Superior temporal gyrus (tissue), 1 donor: Measurements from ENCODE around the gene TBC1D16.
"Not testable (repeated sequence)": the region's sequence is repeated elsewhere in the genome, so short reads cannot be mapped to it uniquely, and the experiment has no call there.

Source experiments
- DNase-seq: peaks from one replicate; pipeline ENCODE4 v3.0.0-alpha.2; 2016; ENCODE audit errors: extremely low spot score

Gene TBC1D16

DNA sequence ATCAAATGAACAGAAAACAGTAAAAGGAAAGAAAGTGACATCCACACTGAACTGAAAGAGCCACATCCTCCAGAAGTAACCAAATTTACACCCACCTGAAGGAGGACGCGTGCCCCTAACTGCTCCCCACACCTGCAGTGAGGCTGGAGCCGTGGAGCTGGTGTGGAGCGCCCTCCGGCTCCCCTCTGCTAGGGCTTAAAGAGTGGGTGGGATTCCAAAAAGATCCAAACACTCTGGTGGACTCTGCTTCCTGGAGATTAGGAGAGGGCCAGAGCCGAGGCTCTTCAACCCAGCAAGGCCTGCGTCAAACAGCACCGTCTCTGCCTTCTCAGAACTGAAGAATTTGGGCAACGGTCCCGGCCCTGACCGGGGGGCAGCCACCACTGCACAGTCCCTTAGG is 16.0 kb upstream of the TBC1D16 start:
- DNase-seq = no peak

DNA sequence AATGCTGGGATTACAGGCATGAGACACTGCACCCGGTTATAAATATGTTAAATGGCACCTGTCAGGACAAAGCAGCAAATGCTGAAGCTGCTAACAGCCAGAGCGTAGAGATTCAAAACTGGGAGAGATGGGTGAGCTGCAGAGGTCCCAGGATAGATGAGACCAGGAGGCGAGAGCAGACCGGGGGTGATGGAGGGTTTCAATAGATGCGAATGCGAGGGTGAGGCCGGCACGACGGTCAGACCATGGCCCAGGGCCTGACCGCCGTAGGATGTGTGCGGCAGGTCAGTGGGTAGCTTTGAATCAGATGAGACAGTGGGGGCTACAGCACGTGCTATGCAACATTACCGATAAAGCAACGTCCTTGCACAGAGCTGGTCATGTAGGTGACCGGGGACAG is 15.0 kb upstream of the TBC1D16 start:
- no peak for DNase-seq

DNA sequence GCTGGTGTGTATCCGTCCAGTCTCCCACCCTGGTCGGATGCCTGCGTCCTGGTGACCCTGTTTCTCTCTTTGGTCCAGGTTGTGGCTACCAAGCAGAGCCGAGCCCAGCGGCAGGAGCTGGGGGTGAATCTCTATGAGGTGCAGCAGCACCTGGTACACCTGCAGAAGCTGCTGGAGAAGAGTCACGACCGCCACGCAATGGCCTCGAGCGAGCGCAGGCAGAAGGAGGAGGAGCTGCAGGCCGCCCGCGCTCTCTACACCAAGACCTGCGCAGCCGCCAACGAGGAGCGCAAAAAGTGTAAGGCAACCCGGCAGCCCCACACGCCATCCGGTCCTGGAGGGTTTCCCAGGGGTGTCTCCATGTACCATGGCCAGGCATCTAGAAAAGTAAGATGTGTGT is 14.3 kb upstream of the TBC1D16 start:
- no peak for DNase-seq

DNA sequence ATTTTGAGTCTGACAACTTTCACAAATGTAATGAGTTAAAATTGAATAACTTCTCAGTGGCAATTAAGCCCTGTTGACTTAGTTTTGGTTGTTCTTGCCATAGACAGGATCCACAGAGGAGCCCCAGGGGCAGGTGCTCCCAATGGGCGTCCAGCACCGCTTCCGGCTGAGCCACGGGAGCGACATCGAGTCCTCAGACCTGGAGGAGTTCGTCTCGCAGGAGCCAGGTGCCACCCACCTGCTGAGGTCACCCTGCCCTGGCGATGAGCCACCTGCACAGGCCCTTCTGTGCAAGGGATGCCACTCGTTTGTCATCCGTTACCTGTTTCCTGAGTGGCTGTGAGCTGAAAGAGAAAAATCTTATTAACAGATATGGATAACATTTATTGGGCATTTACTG is 11.5 kb upstream of the TBC1D16 start:
- no peak for DNase-seq

DNA sequence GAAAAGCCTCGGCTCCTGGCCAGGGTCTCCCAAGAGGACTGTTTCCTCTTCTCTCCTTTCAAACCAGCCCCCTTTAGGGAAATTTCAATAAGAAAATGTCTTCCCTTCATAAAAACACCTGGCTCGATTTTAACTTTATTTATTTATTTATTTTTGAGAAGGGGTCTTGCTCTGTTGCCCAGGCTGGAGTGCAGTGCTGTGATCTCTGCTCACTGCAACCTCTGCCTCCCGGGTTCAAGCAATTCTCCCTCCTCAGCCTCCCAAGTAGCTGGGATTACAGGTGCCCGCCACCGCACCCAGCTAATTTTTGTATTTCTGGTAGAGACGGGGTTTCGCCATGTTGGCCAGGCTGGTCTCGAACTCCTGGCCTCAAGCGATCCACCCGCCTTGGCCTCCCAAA is 11.0 kb upstream of the TBC1D16 start:
- not testable (repeated sequence) for DNase-seq

DNA sequence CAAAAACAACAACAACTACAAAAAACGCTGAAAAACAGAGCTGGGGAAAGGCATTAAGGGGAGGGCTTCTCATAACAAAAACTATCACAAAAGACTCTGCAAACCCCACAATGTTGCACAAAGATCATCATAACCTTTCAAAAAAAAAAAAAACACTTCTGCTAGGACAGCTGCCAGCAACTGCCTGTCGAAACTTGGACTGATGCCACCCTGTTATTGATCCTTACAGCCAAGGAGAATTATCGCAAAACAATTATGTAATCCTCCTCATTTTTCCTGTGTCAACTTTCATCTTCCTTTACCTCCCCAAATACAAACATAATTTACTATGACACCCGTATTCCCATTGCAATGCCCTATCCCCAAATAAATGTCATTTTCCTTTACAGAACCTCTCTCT is 10.0 kb upstream of the TBC1D16 start:
- DNase-seq = no peak

DNA sequence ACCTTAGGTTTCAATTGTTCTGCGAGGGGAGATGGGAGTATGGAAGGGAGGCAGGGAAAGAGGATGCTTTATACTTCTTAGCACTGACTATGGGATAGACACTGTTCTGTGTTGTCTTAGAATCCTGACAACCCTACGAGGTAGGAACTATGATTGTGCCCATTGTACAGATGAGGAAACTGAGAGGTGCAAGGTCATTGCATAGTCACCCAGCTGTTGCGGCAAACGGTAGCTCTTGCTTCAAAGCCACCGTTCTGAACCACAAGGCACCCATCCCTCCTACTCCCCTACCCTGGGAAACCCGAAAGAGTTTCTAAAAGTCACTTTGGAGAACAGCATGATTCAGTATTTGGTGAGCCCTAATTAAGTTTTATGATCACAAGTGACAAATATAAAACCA is 8.3 kb upstream of the TBC1D16 start:
- no peak for DNase-seq

DNA sequence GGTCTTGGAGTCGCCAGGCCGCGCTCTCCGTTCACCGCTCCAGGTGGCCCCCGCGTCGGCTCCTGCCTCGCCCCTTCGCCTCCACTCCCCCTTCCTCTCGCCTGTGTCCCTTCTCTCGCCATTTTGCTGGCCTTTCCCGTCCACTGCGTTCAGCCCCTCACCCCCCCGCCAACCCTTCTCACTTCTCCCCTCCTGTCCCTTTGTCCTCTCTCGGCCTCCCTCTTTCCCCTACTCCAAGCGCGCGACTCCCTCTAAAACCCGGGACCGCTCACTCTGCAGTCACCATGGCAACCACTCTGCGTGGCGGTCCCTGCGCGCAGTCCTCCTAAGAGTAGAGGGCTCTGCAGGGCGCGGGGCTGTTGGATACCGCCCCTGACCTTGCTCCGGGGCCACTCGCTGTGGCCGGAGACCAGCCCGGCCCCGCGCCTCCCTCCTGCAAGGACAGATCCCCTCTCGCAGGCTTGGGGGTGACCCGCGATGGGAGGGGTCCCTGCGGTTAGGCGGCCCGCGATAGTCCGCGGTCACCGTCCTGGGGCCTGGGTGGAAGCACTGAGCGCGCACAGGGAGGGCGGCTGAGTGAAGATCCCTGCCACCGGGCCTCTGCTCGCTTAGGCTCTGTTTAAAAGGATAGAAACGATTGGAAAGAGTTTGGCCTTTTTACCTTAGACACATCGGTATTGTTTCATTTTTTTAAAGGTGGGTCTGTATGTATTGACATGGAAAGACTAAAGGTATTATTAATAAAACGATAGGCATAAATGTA is 1.2 kb upstream of the TBC1D16 start:
- DNase-seq = no peak

DNA sequence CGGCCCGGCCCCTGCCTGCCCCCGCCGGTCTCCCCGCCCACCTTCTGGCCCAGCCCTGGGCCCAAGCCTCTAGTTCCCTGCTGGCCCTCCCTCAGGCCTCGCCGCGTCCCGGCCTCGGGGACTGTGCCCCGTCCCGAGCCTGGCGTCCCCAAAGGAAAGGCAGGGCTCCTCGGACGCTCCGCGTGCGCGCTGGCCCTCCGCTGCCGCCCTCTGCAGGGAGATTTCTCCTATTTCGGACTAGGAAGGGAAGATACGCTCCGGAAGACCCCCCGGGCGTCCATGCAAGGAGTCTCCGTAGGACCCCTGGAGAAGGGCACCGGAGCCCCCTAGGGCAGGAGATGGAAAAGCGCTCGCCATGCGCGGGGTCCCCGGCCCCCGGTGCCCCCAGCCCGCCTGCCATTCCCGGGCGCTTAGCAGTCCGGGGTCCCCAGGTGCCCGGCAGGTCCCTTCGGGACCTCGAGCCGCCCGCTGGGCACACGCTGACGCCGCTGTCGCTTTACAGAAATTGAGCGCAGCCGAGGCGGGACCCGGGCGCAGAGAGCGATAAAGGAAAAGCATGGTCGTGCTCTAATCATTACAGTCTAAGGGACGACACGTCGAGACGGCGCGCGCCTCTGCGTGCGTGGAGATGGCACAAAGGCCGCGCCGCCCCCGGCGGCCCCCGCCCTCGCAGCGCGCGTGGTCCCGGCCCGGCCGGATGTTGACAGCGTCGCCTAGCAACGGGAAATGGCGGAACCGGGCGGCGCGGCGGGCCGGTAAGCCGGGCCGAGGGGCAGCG is 454 bp upstream of the TBC1D16 start, which contains the start of gene CCDC40:
Gene CCDC40 (plus strand): TSS at position 706 of the 778 bp plus-strand sequence. CDS start 21 bp downstream, at position 727.
- DNase-seq = peak; percentile 76

DNA sequence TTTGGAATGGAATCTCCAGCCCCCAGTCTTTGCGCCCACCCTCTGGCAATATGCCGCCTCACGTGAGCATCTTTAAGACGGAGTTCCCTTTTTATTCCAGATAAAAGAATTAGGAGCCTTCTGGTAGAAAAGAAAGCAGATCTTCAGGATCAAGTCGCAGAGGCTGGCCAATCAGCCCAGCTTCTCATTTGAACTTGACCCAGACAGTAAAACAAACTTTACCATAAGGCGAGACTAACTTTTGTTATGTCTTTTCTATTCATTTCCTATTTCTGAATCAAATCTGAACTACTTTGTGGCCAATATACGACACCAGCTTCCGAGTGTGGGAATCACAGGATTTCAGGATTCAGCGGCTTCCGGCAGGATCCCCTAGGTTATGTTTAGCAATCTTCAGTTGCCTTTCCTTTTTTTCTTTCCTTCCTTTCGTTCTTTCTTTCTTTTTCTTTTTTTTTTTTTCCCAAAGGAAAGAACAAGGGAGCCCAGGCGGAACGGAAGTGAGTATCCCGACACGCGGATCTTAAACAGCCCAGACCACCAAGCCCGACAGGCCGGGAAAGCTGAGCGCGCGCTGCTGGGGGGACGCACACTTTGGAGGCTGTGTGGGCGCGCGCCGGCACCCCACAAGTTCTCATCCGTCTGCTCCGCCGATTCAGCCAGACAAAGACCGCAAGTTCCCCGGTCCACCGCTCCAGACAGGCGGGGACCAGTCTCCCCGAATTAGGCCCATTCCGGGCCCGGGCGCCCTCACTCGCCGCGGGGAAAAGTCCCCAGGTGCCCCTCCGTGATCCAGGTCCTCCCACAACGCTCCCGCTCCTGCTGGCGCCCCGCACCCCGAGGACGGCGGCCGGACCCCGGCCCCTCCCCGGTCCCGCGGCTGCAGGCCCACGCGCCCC is 633 bp downstream of the TBC1D16 start:
- no peak for DNase-seq

DNA sequence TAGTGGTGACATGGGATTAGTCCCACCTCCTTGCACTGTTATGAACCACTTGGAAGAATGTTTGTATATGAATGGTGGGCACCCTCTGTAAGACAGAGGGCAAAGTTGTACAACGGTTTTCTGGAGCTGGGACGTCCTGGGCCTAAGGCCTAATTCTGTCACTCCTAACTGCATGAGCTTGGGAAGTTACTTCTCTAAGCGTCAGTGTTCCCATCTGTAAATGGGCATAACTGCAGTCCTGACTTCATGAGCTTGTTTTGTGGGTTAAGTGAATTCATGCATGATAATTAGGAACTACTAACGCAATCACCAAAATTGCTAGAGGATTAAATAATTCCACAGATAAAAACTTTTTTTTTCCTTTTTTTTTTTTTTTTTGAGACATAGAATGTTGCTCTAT is 1.8 kb downstream of the TBC1D16 start:
- no peak for DNase-seq

DNA sequence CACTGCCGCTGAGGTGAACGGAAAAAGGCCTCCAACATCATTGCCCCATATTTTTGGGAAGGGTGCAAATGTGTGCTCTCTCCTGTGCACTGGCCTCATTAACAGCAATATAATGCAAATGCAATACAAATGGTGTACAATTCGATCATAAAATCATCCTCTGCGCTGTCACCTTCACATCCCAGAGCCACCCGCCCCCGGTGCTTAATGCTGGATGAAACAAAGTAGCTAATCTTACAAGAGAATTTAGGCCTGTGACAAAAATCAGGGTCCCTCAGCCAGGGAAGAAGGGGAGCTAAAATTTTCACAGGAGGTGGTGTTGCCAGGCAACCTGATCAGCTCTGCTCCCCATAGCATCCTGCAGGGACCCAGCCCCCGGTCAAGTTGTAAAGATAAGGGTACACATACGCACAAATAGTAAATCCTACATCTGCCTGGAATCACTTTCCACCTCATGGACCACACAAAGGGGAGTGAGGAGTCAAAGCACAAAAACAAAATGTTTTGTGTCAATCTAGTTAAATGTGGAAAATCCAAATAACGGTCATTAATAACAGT is 3.0 kb downstream of the TBC1D16 start:
- DNase-seq = no peak

DNA sequence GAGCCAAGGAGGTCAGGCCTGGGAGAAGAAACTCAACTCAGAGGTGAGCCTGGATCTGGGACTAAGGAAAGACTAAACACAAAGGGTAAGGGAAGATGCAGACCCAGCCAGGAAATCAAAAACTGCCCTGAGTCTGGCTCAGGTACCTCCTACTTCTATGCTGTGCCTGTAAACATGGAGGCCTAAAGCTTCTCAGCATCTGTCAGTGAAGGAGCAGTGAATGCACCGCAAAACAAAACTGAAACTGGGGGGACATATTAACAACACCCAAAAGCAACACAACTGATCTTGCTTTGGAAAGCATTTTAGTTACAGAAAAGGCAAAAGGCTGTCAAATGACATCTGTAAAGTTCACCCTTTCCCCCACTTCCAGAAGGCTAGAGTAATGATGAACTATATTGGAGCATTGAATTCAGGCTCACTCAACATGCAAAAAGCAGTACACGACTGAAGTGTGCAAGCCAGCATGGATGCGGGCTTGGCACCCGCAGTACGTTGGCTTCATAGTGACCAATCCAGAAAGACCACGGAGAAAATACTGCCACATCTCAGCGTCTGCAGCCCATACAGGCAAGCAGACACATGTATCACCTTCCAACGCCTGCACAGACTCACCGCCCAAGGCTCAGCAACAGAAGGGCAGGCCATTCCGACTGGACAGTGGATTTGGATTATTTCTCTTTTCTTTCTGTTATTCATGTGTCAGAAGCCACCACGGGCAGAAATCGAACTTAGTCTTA is 3.8 kb downstream of the TBC1D16 start:
- DNase-seq = no peak

DNA sequence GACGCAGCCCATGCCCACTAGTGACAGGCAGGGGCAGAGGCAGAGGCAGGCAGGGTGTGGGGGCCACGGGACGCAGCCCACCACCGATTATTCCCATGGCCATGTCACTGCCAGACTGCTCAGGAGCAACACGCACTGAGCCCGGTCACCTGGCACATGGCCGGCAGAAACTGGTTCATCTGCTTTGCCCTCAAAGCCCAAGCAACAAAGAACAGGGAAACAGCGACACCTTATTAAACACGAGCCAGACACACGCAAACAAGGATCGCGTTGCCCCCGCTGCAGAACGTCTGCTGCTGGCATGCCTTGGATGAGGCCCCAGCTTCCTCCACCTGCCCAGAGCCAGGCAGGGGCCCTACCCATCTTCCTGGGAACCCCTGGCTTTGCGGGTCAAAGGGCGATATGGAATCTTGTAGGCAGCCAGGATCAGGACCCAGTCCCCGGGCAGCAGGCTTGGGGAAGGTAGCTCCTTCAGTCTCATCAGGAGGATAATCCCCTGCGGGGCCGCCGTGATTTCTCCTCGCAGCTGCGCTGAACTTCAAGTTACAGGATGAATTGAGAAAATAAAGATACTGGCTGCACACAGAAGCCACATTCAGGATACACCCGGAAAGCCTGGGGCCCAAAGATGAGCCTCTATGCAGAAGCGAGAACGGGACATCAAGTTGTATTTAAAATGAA is 4.8 kb downstream of the TBC1D16 start:
- DNase-seq = no peak

DNA sequence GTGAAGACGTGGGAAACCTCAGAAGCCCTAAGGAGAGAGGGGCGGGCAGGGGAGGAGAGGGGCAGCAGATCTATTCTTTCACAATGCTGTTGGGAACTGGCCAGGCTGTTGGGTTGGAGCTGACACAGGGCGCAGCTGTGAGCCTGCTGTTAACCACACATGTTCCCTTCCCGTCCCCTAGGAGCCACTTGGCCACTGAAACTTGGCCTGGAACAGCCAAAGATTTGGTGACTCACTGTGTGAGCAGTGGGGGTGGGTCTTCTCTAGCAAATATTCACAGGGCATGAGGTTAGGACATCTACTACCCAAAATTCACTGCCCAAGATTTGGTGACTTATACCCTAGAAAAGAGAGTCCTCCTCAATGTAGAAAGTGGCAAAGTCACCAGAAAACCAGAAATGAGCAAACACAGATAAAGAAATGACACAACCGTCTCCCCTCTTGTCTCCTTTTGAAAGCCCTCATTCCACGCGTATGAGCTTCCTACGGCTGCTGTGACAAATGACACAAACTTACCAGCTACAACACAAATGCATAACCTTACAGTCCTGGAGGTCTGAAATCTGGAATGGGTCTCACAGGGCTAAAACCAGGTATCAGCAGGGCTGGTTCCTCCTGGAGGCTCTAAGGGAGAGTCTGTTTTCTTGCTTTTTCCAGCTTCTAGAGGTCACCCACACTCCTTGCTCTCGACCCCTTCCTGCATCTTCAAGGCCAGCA is 6.3 kb downstream of the TBC1D16 start:
- no peak for DNase-seq

DNA sequence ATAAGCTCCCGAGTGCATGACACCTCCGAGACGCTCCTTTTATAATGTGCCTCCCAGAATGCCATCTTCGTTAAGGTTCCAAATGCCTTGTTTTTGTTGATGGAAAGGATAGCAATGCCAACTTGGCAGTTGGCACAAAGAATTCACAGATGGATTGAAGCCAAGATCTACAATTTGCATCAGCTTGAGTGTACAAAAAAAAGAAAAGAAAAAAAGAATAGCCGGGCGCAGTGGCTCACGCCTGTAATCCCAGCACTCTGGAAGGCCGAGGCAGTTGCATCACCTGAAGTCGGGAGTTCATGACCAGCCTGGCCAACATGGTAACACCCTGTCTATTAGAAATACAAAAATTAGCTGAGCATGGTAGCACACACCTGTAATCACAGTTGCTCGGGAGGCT is 7.6 kb downstream of the TBC1D16 start:
- DNase-seq = no peak

DNA sequence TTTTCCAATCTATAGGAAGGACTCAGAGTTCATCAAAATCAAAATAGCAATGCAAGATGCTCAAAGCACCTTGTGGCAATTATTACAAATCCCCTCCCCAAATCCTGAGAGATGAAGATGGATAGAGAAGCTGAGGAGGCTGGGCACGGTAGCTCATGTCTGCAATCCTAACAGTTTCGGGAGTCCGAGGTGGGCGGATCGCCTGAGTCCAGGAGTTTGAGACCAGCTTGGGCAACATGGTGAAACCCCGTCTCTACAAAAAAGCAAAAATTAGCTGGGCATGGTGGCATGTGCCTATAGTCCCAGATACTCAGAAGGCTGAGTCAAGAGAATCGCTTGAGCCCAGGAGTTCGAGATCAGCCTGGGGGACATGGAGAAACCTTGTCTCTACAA is 8.6 kb downstream of the TBC1D16 start:
- DNase-seq = no peak

DNA sequence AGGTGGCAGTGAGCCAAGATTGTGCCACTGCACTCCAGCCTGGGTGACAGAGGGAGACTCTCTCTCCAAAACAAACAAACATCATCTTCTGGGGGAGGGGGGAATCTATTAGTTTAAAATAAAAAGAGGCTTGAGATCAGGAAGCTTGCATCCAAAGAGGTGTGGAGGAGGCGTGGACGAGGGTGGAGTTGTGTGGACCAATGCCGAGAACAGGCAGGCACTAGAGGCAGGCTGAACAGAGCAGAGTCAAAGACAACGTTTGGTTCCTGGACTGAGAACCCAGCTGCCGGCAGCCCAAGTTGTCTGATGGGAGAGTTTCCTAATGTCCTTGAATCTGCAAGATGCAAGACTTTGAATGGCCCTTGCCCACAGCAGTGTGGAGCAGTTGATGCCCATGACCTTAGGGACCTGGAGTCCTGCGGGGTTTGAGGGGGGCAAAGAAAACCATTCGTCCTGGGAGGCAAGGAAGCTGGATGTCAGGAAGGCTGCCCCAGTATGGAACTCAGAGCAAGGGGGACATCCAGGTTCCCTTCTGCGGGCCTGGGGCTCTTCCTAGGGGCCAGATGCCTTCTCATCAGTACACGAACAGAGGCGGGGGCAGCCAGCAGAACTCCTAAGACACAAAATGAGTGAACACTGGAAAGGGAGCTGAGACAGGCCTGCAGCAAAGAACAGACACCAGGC is 9.2 kb downstream of the TBC1D16 start:
- DNase-seq = no peak

DNA sequence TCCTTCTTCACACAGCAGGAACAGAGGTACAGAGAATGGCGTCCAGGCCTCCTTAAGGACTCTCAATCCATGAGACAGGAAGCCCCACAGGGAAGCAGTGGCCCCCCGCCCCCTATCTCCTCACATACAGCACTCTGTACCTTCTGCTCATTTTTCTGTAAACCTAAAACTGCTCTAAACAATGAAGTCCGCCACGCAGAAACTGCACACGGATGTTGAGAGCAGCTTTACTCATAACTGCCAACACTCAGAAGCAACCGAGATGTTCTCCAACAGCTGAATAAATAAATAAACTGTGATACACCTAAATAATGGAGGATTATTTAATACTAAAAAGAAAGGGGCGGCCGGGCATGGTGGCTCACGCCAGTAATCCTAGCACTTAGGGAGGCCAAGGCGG is 9.9 kb downstream of the TBC1D16 start:
- no peak for DNase-seq
